ENCODE results near the gene PRAMEF1.

DNA sequence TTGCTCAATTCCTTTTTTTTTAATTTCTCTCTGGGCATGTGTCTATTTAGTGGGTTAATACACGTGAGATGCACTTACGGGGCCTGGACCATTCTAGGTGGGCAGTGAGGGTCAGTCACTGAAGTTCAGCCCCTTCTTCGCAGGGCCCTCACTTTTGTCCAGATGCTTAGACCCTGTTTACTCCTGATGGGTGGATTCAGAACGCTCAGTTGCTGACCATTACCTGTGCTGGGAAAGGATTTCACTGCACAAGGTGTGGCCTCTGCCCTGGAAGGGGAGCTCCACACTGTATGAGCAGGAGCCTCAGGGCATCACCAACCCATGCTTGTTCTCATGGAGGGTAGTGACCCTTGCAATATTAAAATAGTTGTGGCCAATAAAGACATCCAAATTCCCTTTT, 13.1 kb upstream of the PRAMEF1 start:
- TF ChIP-seq DPF2 (IDR thresholded peaks at IDR 0.05) (no peak), SUZ12 (IDR thresholded peaks at IDR 0.05; ENCODE audit: unreplicated experiment) (no peak), TCF12 (IDR thresholded peaks at IDR 0.05; ENCODE audit: low read depth, low read length) (no peak), NFYA (IDR thresholded peaks at IDR 0.05; ENCODE audit: borderline replicate concordance, low read depth, low read length) (no peak), EP300 (IDR thresholded peaks at IDR 0.05; ENCODE audit: borderline replicate concordance in 1 of 2, control insufficient read depth in 1 of 2, low read depth in 2 of 2, low read length in 2 of 2) (no peak), EZH2 (IDR thresholded peaks at IDR 0.05; ENCODE audit: borderline replicate concordance, control insufficient read depth, low read depth, low read length) (no peak)
- TF ChIP-seq, protein P1, sequence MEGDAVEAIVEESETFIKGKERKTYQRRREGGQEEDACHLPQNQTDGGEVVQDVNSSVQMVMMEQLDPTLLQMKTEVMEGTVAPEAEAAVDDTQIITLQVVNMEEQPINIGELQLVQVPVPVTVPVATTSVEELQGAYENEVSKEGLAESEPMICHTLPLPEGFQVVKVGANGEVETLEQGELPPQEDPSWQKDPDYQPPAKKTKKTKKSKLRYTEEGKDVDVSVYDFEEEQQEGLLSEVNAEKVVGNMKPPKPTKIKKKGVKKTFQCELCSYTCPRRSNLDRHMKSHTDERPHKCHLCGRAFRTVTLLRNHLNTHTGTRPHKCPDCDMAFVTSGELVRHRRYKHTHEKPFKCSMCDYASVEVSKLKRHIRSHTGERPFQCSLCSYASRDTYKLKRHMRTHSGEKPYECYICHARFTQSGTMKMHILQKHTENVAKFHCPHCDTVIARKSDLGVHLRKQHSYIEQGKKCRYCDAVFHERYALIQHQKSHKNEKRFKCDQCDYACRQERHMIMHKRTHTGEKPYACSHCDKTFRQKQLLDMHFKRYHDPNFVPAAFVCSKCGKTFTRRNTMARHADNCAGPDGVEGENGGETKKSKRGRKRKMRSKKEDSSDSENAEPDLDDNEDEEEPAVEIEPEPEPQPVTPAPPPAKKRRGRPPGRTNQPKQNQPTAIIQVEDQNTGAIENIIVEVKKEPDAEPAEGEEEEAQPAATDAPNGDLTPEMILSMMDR (IDR thresholded peaks at IDR 0.05 in 2 of 3, conservative IDR thresholded peaks at IDR 0.05 in 1 of 3; ENCODE audit: control insufficient read depth in 2 of 3, extremely low read depth in 1 of 3, insufficient read depth in 1 of 3, low read depth in 3 of 3, low read length in 3 of 3): no peak
- TF ChIP-seq, protein P2, sequence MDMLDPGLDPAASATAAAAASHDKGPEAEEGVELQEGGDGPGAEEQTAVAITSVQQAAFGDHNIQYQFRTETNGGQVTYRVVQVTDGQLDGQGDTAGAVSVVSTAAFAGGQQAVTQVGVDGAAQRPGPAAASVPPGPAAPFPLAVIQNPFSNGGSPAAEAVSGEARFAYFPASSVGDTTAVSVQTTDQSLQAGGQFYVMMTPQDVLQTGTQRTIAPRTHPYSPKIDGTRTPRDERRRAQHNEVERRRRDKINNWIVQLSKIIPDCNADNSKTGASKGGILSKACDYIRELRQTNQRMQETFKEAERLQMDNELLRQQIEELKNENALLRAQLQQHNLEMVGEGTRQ (IDR thresholded peaks at IDR 0.05; ENCODE audit: borderline replicate concordance, low read depth, low read length): no peak
